NCI-H2227 (cell line): ENCODE data around the gene LDB3.
"Not testable (repeated sequence)": the region's sequence is repeated elsewhere in the genome, so short reads cannot be mapped to it uniquely, and the experiment has no call there.

ENCODE experiments used
- DNase-seq: peaks from one replicate; lab custom pipeline; 2025; ENCODE audit not compliant: unreplicated experiment; lab: John Stamatoyannopoulos, UW

Gene LDB3

GRCh38 chr10:86668297-86669165 lies at the start of gene LDB3:
Gene LDB3, plus strand, starts transcription at chr10:86668511. Its CDS starts 181 bp downstream, at chr10:86668692.
- DNase-seq: no peak

GRCh38 chr10:86628311-86628710 lies 40.0 kb upstream of the LDB3 start:
- no peak for DNase-seq

- DNase-seq: no peak
These were observed 38.2 kb upstream of the LDB3 start for GRCh38 chr10:86630079-86630478.

DNA sequence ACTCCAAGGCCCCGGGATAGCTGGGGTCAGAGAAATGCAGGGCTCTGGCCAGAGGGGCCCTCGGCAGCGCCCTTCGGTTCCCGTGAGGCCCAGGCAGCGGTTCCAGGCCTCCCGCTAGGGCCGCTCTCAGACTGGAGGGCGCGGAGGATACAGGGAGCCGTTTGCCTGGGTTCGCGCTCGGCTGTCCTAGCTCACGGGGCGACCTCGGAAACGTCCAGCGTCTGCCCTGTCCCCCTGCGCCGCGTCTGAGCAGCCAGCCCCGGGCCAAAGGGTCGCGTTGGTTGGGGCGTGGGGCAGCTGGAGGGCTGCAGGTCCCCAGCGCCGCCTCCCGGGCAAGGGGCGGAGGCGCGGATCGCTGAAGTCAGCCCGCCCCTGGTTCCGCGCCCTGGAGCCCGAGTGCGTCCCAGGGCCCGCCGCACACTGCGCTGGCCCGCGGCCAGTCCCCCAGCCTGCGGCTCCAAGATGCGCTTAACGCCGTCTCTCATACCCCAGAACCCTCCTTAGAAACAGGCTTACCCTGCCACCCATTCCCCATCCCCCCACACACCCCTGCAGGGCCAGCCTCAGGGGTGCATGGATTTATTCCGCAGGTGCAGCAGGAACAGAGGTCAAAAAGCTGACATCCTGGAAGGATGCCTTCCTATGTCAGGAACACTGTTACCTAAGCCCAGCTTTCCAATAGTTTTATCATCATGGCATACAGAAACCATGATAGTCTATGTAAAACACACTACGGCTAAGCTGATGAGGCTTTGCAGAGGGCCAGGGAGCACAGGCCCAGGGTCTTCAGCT lies 36.1 kb upstream of the LDB3 start:
- no peak for DNase-seq

GRCh38 chr10:86632951-86633350 lies 35.4 kb upstream of the LDB3 start:
- no peak for DNase-seq

GRCh38 chr10:86635402-86635801 lies 32.9 kb upstream of the LDB3 start:
- no peak for DNase-seq

DNA sequence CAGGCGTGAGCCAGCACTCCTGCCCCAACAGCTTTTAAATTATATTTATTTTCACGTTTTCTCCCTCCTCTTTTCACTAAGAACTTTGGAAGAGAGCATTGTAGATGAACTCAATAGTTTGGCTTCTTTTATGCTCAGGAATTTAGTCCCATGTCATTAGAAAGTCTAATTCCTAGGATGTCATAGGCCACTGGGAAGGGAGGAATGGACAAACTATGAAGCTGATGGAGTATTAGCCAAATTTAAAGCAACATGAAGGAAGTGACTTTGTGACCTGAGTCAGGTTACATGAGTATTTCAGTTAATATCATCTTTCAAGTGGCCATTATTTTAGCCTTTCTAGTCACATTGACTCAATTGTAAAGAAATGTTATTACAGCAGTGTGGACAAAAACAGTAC lies 32.0 kb upstream of the LDB3 start:
- no peak for DNase-seq

DNA sequence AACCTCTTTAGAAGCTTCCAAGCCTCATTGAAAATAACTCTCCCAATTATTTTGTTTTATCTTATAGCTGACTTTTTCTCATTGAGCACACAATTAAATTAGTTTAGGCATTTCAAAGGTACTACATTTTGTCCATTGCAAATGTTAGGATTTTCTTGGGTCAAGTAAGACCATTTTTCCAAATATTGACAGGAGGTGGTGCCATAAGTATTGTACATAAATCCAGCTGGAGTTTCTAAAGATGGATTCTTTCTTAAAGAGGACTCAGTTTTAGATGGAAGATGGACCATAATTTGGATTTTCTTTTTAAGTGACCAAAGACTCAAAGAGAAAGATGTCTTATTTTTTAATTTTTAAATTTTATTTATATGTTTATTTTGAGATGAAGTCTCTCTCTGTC lies 26.3 kb upstream of the LDB3 start:
- DNase-seq: no peak

DNA sequence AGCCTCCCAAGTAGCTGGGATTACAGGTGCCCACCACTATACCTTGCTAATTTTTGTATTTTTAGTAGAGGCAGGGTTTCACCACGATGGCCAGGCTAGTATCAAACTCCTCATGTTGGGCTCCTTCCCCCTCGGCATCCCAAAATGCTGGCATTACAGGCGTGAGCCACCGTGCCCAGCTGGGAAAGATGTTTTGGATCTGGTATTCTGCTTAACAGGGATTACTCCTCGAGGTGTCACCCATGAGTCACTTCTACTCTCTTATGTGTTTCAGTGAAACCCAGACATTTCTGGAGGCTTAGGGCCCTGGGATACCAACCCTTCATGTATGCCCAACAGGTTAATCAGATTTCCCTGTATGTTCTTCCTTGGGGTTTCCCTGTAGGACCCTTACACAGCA lies 25.8 kb upstream of the LDB3 start:
- no peak for DNase-seq

GRCh38 chr10:86644152-86644793 lies 24.0 kb upstream of the LDB3 start:
- no peak for DNase-seq

- DNase-seq: no peak
These were observed 23.4 kb upstream of the LDB3 start for GRCh38 chr10:86644794-86645445.

GRCh38 chr10:86645621-86646165 lies 22.6 kb upstream of the LDB3 start:
- not testable (repeated sequence) for DNase-seq

DNA sequence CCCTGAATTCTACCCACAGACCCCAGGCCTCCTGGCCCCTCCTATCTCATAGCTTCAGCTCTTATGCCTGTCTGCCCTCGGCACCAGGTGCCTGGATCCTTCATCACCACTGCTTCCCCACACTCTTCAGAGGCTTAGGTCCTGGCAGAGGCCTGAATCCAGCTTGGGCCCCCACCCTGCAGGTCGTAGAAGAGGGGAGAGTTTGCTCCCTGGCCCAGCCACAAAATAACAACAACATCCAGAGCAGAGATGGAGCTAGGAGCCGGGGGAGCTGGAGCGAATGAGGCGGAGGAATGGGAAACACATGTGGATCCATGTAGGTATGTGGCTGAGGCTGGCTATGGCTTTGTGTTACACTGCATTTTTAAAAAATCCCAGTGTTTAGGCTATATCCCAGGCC lies 21.8 kb upstream of the LDB3 start:
- no peak for DNase-seq

DNA sequence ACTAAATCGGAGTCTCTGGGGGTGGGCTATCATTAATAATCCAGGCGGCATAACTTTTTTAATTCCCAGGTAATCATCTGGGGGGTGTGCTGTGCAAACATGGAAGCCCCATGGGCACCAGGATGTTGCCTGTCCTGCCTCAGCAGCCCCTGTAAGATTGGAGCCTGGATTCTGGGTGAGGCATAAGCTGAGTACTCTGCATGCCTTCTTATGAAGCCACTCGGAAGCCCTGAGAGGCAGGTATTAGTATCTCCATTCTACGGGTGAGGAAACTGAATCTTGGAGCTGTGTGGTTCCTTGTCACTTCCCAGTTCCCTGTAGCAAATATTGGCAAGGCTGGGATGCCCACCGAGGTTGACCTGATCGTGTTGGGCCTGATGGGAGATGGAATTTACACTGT lies 21.4 kb upstream of the LDB3 start:
- DNase-seq: no peak

GRCh38 chr10:86647773-86648703 lies 20.3 kb upstream of the LDB3 start:
- DNase-seq: no peak

DNA sequence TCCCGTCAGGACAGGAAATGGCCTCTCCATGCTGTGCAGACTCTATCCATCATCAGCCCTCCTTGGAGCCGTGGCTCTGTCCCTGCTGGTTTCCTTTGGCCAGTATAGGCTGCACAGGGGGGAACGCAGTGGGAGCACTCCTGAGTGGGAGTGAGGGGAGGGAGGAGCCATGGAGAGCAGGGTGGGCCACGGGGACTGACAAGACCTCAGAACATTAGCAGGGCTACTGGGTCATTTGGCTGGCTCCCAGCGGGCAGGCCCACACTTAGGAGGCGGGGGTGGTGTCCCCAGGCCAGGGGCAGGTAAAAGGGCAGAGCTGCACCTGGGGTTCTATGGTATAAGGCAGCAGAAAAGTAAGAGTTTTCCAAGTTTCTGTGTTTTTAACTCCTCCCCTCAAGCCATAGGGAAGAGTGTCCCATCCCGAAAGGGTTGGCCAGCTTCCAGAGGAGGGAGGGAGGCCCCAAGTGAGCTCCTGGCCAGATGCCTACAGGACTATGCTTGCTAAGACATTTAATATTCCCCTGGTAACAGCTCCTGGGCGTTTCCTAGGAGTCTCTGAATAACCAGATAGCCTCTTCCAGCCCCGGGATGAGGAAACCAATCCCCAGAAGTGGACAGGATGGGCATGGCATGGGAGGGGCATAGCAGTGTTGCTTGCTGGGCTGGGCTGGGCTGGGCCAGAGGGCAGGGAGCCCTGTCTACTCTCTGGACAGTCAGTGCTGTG lies 19.4 kb upstream of the LDB3 start:
- no peak for DNase-seq

DNA sequence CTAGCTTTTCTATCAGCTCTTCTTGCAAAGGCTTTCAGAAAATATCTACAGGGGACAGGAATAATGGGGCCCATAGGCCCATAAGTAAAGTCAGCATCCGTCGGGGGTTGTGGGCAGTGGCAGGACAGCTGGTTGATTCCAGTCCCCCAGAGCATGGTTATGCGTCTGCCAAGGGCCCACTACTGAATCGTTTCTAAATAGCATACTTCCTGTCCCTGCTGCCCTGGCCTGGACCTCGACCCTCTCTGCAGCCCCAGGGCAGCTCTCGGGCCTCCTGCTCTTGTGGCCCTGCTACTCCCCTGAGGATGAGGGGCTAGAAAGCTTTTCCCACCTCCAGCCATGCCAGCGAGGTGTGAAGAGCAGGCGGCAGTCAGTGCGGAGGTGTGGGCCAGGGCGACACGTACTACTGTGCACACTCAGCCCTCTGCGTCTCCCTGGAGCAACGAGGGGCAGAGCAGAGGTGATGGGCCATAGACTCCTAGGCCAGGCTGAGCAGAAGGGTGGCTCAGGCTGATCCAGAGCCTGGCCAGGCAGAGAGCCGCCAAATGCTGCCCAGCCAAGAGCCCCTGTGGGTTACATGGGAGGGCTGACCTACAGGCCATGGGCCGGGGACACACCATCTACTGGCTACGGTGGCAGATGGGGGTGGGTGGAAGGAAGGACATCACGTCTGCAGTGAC lies 18.7 kb upstream of the LDB3 start:
- DNase-seq: no peak

DNA sequence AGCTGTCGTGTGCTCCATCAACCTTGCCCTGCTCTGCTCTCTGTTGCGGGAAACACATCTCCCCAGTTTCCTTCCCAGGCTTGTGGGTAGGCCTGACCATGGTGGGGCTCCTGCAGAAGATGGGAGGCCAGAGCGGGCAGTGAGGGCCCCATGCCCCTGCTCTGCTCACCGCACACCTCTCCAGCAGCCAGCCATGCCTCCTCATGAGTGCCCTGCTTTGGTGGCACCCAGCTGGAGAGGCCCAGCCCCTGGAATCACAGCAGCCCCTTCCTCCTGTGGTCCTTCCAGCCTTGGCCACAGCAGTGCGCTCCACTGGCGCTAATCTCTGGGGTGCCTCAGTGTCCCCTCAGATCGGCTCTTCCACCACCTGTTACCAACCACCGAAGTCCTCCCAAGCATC lies 18.2 kb upstream of the LDB3 start:
- DNase-seq: no peak

DNA sequence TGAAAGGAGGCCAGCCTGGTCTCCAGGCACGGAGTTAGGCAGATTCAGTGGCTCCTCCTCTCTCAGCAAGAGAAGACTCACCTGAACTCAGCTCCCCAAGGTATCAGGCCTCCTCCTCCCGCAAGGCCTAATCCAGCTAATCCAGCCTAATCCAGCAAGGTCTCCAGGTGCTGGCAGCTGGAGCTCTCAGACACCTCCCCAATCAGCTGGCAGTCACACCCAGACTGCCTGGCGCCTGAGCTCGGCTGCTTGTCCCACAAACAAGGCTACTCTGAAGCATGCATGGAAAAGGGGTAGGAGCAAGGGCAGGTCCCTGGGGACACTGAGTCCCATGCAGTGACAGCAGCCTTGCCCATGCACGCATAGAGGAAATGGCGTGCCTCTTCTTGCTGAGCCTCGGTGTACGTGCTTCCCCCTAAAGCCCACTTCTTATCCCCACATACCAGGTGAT lies 17.3 kb upstream of the LDB3 start:
- no peak for DNase-seq
